ENCODE measurements around the gene HOOK1.

HOOK1 gene

GRCh38 chr1:59814901-59815825 lies at the start of gene HOOK1:
HOOK1 (plus strand) TSS chr1:59814949; CDS start chr1:59815118, 169 bp downstream.
- H3K27ac Mint-ChIP-seq: peak within 1 kb of the TSS; percentile 89
- peaks cover 6% of the 10 kb centered on the region for H3K27me3 Mint-ChIP-seq
- peak within 1 kb of the TSS; percentile 78 for H3K4me3 Mint-ChIP-seq
- H3K36me3 Mint-ChIP-seq (ENCODE audit: low read depth): no peaks in the 10 kb centered on the region
- no peaks in the 10 kb centered on the region for H3K9me3 Mint-ChIP-seq
- peaks cover 11% of the 10 kb centered on the region for H3K4me1 Mint-ChIP-seq (ENCODE audit: low read depth)
- no peak for DNase-seq

DNA sequence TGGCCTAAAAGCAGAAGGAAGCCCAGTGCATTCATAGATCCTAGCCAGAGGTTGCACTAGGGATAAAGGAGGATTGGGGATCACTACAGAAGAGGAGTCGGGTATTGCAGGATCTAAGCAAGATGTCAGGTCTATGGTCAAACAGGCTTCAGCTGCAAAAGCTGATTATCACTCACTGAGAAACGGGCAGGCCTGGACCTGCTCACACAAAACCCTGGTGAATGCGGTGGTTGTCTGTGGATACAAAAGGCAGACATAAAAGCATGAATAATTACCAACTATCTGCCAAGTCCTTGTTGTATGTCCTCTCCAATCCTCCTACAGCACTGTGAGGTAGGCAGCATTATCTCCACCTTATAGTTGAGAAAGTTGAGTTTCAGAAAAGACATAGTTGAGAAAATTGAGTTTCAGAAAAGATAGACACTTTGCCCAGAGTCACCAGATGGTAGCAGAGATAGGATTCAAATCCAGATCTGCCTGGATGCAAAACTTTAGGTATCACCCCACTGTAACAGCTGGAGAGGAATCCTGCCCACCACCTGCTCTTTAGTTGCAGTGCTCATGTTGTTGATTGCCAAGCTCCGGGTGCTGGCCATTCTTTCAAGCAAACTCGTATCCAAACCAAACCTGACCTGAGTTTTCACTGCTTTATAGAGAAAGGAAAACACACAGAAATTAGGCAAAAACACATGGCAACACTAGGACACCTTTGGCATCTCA lies 49.6 kb upstream of the HOOK1 start:
- DNase-seq: no peak
- Mint-ChIP-seq H3K36me3 (ENCODE audit: low read depth) (peaks cover 2% of the 10 kb centered on the region), H3K9me3 (no peaks in the 10 kb centered on the region), H3K27me3 (no peaks in the 10 kb centered on the region), H3K4me3 (no peak overlapping the region), H3K27ac (no peak overlapping the region), H3K4me1 (ENCODE audit: low read depth) (no peaks in the 10 kb centered on the region)

DNA sequence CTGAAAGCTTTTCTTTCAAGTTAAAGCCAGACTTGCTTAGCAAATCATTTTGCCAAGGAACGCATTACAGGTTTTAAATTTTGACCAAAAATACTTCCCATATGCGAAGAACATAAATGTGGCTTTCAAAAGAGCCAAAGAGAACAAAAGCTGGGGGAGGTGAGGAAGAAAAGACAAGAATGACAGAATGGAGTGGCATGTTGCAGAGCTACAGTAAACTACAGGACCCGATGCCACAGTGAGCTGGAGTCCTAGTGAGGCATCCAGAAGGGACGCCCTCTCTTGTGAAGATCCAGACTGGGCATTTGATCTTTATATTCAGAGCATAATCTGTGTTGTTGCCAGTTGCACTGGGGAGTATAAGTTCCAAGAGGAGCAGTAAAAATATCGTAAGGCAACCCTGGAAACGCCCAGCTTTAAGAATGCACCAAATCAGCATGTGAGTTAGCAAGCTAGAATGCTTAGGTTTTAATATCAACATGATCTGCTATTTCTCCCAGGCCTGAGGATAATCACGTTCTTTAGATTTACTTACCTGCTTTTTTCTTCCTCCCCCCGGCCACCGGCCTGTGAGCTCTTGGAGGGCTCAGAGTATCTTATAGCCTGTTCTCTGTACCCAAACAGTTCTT lies 48.4 kb upstream of the HOOK1 start:
- H3K36me3 Mint-ChIP-seq (ENCODE audit: low read depth): peaks cover 2% of the 10 kb centered on the region
- H3K27ac Mint-ChIP-seq: no peak overlapping the region
- no peaks in the 10 kb centered on the region for H3K27me3 Mint-ChIP-seq
- no peaks in the 10 kb centered on the region for H3K9me3 Mint-ChIP-seq
- no peak overlapping the region for H3K4me3 Mint-ChIP-seq
- no peaks in the 10 kb centered on the region for H3K4me1 Mint-ChIP-seq (ENCODE audit: low read depth)
- no peak for DNase-seq

DNA sequence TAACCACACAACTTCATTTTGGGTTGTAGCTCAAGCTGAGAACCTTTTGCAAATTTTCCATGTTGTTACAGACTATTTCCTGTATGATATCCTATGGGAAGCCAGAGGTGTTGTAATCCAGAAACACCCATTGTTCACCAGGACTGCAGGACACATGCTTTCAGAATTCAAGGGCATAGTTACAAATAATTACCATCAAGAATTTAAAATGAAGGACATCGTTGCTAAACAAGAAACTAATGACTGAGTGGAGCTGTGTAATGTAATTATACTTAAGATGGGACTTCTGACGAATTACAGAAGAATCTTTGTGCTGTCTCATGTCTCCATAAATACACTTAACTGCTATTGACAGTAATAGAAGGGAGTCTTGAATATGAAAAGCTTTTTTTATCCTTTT lies 47.6 kb upstream of the HOOK1 start:
- no peak for DNase-seq
- Mint-ChIP-seq H3K27ac (no peak overlapping the region), H3K27me3 (no peaks in the 10 kb centered on the region), H3K4me1 (ENCODE audit: low read depth) (no peaks in the 10 kb centered on the region), H3K36me3 (ENCODE audit: low read depth) (peaks cover 2% of the 10 kb centered on the region), H3K4me3 (no peak overlapping the region), H3K9me3 (no peaks in the 10 kb centered on the region)

DNA sequence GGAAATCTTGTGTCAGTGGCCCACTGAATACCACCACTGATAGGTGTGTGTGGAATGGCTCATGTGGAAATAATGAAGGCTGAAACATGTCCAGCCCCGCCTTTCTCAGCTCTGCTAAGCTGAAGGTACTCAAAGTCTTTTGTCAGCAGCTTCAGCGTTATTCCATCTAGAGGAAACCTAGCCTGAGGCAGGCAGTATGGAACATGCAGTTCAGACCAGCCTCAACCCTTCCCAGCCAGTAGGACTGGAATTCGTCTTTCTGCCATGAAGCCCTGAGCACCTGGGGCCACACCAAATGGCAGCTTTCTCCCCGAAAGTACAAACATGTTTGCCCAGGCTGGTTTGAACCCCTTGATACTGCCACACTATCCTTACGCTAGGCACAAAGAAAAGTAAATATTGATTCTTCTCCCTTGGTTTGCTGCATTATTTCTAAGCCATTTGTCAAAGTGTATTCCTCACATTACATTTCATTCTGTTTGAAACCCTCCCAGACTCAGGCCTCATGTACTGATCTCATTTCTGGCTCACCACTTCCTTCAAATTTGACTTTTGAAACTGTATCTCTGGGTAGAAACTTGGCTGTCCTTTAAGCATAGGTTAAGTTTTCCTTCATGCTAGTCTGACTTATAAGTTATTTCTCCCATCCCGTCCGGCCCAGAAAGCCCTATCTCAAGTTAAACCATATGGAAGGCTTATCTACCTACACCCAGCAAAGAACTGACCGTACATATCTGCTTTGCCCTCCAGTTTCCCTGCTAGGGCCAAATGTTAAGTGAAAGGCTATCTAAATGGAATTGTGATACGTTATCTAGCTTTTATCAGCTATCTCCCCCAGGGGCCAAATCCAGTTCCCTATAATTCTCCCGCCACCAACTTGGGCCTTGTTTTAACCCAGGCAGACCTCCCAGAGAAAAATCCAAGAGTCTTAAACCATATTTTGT lies 45.7 kb upstream of the HOOK1 start:
- Mint-ChIP-seq H3K9me3 (no peaks in the 10 kb centered on the region), H3K4me3 (no peak overlapping the region)
- no peak for DNase-seq

GRCh38 chr1:59769736-59770095 lies 45.0 kb upstream of the HOOK1 start:
- Mint-ChIP-seq H3K4me3 (no peak overlapping the region), H3K4me1 (ENCODE audit: low read depth) (no peaks in the 10 kb centered on the region), H3K27ac (no peak overlapping the region), H3K27me3 (no peaks in the 10 kb centered on the region), H3K9me3 (no peaks in the 10 kb centered on the region), H3K36me3 (ENCODE audit: low read depth) (no peaks in the 10 kb centered on the region)
- no peak for DNase-seq

More for the DNA sequence above, 45.7 kb upstream of the HOOK1 start:
- H3K4me1 Mint-ChIP-seq (ENCODE audit: low read depth): no peaks in the 10 kb centered on the region
- no peaks in the 10 kb centered on the region for H3K36me3 Mint-ChIP-seq (ENCODE audit: low read depth)
- no peaks in the 10 kb centered on the region for H3K27me3 Mint-ChIP-seq
- no peak overlapping the region for H3K27ac Mint-ChIP-seq

DNA sequence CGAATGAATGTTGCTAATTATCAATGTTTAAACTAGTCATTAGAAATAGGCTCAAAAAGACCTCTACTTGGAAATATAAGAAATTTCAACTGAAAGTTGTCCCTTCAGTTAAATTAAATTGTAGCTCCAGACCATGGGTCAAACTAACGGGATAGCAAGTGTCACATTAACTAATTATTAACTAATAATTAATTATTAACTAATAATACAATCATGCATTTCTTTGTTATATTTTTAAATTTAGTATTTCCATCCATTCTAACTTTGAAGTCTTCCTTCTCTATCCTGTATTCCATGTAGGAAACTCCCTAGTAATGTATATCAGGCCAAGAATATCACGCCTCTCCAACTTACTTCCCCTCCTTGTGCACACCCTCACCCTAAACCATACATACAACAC lies 43.4 kb upstream of the HOOK1 start:
- no peaks in the 10 kb centered on the region for H3K4me1 Mint-ChIP-seq (ENCODE audit: low read depth)
- no peak for DNase-seq
- H3K27me3 Mint-ChIP-seq: no peaks in the 10 kb centered on the region
- H3K36me3 Mint-ChIP-seq (ENCODE audit: low read depth): no peaks in the 10 kb centered on the region
- H3K9me3 Mint-ChIP-seq: no peaks in the 10 kb centered on the region
- no peak overlapping the region for H3K27ac Mint-ChIP-seq
- H3K4me3 Mint-ChIP-seq: no peak overlapping the region

- Mint-ChIP-seq H3K27me3 (no peaks in the 10 kb centered on the region), H3K27ac (no peak overlapping the region), H3K9me3 (no peaks in the 10 kb centered on the region), H3K36me3 (ENCODE audit: low read depth) (no peaks in the 10 kb centered on the region), H3K4me1 (ENCODE audit: low read depth) (no peaks in the 10 kb centered on the region), H3K4me3 (no peak overlapping the region)
- no peak for DNase-seq
Observed at GRCh38 chr1:59775480-59775879, 39.3 kb upstream of the HOOK1 start.

DNA sequence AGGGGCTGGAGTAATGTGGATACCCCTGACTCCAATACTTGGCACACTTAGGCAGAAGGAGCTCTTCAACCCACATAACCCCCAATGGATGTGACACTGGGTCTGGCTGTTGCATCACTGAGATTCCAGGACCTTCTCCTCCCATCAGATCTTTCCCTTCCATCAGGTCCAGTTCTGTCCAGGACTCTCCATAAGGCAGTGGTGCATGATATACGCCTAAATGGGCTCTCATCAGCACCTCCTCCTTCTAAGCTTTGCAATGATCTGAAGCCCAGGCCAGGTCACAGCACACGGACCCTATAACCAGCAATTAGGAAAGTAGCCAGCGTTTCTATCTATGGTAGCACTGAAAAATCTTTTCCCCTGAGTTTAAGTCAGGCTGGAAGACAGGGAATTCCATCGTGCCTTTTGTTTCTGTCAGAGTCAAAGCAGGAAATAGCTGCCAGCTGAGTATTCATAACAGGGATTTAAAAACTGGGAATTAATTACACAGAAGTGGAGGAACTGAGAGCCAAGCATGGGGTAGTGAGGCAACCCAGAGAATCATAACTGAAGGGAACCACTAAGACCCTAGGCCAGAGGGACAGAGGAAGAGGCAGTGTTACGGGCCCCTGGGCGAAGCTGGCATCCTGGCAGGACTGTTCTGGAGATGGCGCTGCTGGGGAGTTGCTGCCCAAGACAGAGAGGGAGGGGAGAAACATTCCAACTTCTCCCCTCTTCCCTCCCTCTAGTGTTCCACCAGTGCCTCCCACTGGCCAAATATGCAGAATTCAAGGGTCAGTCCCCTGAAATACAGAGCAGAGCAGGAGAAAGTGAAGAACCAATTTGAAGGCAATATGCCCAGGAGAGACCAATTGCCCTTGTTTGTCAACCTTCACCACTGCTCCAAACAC lies 37.5 kb upstream of the HOOK1 start:
- no peak overlapping the region for H3K4me3 Mint-ChIP-seq
- H3K4me1 Mint-ChIP-seq (ENCODE audit: low read depth): no peaks in the 10 kb centered on the region
- DNase-seq: no peak
- no peaks in the 10 kb centered on the region for H3K9me3 Mint-ChIP-seq
- no peaks in the 10 kb centered on the region for H3K36me3 Mint-ChIP-seq (ENCODE audit: low read depth)
- no peaks in the 10 kb centered on the region for H3K27me3 Mint-ChIP-seq
- no peak overlapping the region for H3K27ac Mint-ChIP-seq

- no peaks in the 10 kb centered on the region for H3K36me3 Mint-ChIP-seq (ENCODE audit: low read depth)
Observed at GRCh38 chr1:59779949-59780348, 34.8 kb upstream of the HOOK1 start.

GRCh38 chr1:59788825-59789224 lies 25.9 kb upstream of the HOOK1 start:
- Mint-ChIP-seq H3K36me3 (ENCODE audit: low read depth) (no peaks in the 10 kb centered on the region), H3K27me3 (no peaks in the 10 kb centered on the region), H3K4me3 (no peak overlapping the region), H3K27ac (no peak overlapping the region), H3K9me3 (peaks cover 32% of the 10 kb centered on the region), H3K4me1 (ENCODE audit: low read depth) (peaks cover 3% of the 10 kb centered on the region)
- DNase-seq: no peak

More at GRCh38 chr1:59779949-59780348, 34.8 kb upstream of the HOOK1 start:
- H3K27me3 Mint-ChIP-seq: no peaks in the 10 kb centered on the region
- H3K9me3 Mint-ChIP-seq: no peaks in the 10 kb centered on the region
- H3K27ac Mint-ChIP-seq: no peak overlapping the region
- no peak overlapping the region for H3K4me3 Mint-ChIP-seq
- no peak for DNase-seq
- no peaks in the 10 kb centered on the region for H3K4me1 Mint-ChIP-seq (ENCODE audit: low read depth)

- H3K4me3 Mint-ChIP-seq: no peak overlapping the region
- H3K4me1 Mint-ChIP-seq (ENCODE audit: low read depth): no peaks in the 10 kb centered on the region
- peaks cover 12% of the 10 kb centered on the region for H3K9me3 Mint-ChIP-seq
- peaks cover 9% of the 10 kb centered on the region for H3K27me3 Mint-ChIP-seq
- no peak for DNase-seq
- H3K36me3 Mint-ChIP-seq (ENCODE audit: low read depth): no peaks in the 10 kb centered on the region
- H3K27ac Mint-ChIP-seq: no peak overlapping the region
Observed at GRCh38 chr1:59798600-59798999, 16.1 kb upstream of the HOOK1 start.

DNA sequence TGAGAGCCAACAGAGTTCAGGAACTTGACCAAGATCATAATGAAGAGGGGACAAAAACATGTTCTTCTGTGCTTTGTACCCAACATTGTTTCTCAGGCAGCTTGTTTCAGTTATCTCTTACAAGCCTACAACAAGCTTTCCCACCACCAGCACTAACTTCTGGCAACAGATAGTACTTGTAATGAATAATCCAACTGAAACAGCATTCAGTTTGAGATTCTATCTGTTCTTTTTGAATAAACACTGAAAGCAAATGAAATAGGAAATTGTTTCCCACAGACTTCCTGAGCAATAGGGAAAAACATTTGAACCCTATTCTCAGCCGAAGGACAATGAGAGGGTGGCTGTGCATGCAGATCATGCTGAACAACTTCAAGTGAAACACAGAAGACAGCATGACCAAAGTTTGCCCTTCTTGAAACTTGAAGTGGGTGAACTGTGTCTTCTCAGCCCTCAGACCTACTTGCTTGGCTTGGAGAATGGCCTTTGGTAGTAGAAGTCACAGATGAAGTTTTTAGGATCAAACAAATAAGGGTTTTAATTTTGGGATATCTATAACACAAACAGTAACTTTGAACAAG lies 11.2 kb upstream of the HOOK1 start:
- Mint-ChIP-seq H3K27ac (no peak overlapping the region), H3K27me3 (peaks cover 18% of the 10 kb centered on the region), H3K9me3 (no peaks in the 10 kb centered on the region), H3K4me1 (ENCODE audit: low read depth) (no peaks in the 10 kb centered on the region), H3K4me3 (no peak overlapping the region), H3K36me3 (ENCODE audit: low read depth) (no peaks in the 10 kb centered on the region)
- no peak for DNase-seq

All from activated T-cell treated with anti-CD3 and anti-CD28 coated beads, Interleukin-2, amount 50 U/mL, for 24 hours (primary cell).